Measurements from ENCODE around the gene RFWD3. TPM values are rescaled to one million over a fixed set of nuclear protein-coding genes. Genes with fewer than 3 reads are reported as not detected.

RFWD3 gene
- total and polyA plus RNA-seq, 2 of the 13 experiments (the other 11 are each of a cell fraction or from before 2014, with no cell fraction given), result 23.4 to 62.6 TPM

DNA sequence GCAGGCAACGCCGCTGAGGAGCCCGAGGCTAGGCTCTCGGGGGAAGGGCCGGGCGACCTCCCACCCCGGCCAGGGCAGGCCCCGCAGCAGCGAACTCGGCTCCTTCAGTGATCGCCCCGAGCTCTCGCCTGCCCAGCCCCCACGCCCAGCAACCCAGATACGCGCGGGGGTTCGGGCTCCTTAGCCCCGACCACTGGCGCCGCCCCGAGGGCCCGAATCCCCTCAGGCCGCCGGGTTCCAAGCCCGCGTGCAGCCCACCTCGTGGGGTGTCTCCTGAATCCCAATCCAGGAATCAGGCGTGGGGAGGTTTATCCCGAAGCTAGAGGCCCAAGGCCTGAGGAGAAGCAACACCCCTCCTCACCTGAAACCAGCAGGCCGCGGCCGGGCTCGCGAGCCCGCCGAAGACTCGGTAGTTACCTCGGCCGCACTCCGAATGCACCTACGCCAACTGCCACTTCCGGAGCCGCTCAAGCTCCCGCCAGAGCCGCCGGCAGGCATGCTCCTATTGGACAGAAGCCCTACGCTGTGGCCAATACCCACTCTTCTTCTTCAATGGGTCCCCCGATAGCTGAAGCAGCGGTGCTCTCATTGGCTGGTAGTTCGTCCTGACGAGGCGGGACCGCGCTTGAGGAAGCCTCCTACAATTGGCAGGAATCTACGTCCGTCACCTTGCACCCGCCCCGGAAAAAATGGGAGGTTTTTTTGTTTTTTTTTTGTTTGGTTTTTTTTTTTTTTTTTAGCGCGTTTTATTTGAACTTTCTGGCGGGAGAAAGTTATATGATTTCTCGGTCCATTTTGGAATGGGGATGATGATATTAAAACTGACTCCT, at the start of gene RFWD3 (continued):
- TF ChIP-seq, protein P1, sequence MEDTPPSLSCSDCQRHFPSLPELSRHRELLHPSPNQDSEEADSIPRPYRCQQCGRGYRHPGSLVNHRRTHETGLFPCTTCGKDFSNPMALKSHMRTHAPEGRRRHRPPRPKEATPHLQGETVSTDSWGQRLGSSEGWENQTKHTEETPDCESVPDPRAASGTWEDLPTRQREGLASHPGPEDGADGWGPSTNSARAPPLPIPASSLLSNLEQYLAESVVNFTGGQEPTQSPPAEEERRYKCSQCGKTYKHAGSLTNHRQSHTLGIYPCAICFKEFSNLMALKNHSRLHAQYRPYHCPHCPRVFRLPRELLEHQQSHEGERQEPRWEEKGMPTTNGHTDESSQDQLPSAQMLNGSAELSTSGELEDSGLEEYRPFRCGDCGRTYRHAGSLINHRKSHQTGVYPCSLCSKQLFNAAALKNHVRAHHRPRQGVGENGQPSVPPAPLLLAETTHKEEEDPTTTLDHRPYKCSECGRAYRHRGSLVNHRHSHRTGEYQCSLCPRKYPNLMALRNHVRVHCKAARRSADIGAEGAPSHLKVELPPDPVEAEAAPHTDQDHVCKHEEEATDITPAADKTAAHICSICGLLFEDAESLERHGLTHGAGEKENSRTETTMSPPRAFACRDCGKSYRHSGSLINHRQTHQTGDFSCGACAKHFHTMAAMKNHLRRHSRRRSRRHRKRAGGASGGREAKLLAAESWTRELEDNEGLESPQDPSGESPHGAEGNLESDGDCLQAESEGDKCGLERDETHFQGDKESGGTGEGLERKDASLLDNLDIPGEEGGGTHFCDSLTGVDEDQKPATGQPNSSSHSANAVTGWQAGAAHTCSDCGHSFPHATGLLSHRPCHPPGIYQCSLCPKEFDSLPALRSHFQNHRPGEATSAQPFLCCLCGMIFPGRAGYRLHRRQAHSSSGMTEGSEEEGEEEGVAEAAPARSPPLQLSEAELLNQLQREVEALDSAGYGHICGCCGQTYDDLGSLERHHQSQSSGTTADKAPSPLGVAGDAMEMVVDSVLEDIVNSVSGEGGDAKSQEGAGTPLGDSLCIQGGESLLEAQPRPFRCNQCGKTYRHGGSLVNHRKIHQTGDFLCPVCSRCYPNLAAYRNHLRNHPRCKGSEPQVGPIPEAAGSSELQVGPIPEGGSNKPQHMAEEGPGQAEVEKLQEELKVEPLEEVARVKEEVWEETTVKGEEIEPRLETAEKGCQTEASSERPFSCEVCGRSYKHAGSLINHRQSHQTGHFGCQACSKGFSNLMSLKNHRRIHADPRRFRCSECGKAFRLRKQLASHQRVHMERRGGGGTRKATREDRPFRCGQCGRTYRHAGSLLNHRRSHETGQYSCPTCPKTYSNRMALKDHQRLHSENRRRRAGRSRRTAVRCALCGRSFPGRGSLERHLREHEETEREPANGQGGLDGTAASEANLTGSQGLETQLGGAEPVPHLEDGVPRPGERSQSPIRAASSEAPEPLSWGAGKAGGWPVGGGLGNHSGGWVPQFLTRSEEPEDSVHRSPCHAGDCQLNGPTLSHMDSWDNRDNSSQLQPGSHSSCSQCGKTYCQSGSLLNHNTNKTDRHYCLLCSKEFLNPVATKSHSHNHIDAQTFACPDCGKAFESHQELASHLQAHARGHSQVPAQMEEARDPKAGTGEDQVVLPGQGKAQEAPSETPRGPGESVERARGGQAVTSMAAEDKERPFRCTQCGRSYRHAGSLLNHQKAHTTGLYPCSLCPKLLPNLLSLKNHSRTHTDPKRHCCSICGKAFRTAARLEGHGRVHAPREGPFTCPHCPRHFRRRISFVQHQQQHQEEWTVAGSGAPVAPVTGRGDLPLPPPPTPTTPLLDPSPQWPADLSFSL (CRISPR knock-in tag; IDR thresholded peaks at IDR 0.05), result no peak
- TF ChIP-seq ATF7 (IDR thresholded peaks at IDR 0.05) (no peak), ATF7 (CRISPR knock-in tag; IDR thresholded peaks at IDR 0.05) (peak; percentile 34; the same call in 1 of the 2 replicates), REL (CRISPR knock-in tag; conservative IDR thresholded peaks at IDR 0.05) (no peak), ZNF264 (CRISPR knock-in tag; IDR thresholded peaks at IDR 0.05) (no peak), ZNF326 (CRISPR knock-in tag; IDR thresholded peaks at IDR 0.05; ENCODE audit: borderline replicate concordance) (no peak), HNRNPK (IDR thresholded peaks at IDR 0.05; ENCODE audit: low read depth, low read length, poor library complexity, severe bottlenecking) (no peak)
- TF ChIP-seq, protein P2, sequence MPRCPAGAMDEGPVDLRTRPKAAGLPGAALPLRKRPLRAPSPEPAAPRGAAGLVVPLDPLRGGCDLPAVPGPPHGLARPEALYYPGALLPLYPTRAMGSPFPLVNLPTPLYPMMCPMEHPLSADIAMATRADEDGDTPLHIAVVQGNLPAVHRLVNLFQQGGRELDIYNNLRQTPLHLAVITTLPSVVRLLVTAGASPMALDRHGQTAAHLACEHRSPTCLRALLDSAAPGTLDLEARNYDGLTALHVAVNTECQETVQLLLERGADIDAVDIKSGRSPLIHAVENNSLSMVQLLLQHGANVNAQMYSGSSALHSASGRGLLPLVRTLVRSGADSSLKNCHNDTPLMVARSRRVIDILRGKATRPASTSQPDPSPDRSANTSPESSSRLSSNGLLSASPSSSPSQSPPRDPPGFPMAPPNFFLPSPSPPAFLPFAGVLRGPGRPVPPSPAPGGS (CRISPR knock-in tag; IDR thresholded peaks at IDR 0.05), result no peak; the same call in 1 of the 2 replicates
- TF ChIP-seq, protein P3, sequence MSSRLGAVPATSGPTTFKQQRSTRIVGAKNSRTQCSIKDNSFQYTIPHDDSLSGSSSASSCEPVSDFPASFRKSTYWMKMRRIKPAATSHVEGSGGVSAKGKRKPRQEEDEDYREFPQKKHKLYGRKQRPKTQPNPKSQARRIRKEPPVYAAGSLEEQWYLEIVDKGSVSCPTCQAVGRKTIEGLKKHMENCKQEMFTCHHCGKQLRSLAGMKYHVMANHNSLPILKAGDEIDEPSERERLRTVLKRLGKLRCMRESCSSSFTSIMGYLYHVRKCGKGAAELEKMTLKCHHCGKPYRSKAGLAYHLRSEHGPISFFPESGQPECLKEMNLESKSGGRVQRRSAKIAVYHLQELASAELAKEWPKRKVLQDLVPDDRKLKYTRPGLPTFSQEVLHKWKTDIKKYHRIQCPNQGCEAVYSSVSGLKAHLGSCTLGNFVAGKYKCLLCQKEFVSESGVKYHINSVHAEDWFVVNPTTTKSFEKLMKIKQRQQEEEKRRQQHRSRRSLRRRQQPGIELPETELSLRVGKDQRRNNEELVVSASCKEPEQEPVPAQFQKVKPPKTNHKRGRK (CRISPR knock-in tag; IDR thresholded peaks at IDR 0.05), result no peak
- TF ChIP-seq, protein P4, sequence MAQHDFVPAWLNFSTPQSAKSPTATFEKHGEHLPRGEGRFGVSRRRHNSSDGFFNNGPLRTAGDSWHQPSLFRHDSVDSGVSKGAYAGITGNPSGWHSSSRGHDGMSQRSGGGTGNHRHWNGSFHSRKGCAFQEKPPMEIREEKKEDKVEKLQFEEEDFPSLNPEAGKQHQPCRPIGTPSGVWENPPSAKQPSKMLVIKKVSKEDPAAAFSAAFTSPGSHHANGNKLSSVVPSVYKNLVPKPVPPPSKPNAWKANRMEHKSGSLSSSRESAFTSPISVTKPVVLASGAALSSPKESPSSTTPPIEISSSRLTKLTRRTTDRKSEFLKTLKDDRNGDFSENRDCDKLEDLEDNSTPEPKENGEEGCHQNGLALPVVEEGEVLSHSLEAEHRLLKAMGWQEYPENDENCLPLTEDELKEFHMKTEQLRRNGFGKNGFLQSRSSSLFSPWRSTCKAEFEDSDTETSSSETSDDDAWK (CRISPR knock-in tag; IDR thresholded peaks at IDR 0.05), result no peak
- TF ChIP-seq, protein P5, sequence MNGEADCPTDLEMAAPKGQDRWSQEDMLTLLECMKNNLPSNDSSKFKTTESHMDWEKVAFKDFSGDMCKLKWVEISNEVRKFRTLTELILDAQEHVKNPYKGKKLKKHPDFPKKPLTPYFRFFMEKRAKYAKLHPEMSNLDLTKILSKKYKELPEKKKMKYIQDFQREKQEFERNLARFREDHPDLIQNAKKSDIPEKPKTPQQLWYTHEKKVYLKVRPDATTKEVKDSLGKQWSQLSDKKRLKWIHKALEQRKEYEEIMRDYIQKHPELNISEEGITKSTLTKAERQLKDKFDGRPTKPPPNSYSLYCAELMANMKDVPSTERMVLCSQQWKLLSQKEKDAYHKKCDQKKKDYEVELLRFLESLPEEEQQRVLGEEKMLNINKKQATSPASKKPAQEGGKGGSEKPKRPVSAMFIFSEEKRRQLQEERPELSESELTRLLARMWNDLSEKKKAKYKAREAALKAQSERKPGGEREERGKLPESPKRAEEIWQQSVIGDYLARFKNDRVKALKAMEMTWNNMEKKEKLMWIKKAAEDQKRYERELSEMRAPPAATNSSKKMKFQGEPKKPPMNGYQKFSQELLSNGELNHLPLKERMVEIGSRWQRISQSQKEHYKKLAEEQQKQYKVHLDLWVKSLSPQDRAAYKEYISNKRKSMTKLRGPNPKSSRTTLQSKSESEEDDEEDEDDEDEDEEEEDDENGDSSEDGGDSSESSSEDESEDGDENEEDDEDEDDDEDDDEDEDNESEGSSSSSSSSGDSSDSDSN (CRISPR knock-in tag; IDR thresholded peaks at IDR 0.05), result peak; percentile 85
- TF ChIP-seq, protein P6, sequence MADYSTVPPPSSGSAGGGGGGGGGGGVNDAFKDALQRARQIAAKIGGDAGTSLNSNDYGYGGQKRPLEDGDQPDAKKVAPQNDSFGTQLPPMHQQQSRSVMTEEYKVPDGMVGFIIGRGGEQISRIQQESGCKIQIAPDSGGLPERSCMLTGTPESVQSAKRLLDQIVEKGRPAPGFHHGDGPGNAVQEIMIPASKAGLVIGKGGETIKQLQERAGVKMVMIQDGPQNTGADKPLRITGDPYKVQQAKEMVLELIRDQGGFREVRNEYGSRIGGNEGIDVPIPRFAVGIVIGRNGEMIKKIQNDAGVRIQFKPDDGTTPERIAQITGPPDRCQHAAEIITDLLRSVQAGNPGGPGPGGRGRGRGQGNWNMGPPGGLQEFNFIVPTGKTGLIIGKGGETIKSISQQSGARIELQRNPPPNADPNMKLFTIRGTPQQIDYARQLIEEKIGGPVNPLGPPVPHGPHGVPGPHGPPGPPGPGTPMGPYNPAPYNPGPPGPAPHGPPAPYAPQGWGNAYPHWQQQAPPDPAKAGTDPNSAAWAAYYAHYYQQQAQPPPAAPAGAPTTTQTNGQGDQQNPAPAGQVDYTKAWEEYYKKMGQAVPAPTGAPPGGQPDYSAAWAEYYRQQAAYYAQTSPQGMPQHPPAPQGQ (CRISPR knock-in tag; IDR thresholded peaks at IDR 0.05; ENCODE audit: borderline replicate concordance), result no peak

All from HepG2 (cell line).